Kidney epithelial cell (primary cell): Measurements from ENCODE around the gene HNRNPC. TPM values are rescaled to one million over a fixed set of nuclear protein-coding genes. Genes with fewer than 3 reads are reported as not detected.
"Not testable (repeated sequence)": the region's sequence is repeated elsewhere in the genome, so short reads cannot be mapped to it uniquely, and the experiment has no call there.

ENCODE experiments used
- DNase-seq: peaks from one replicate; pipeline ENCODE4 v3.0.0-alpha.2; 2010; ENCODE audit warnings: low read depth
- H3K27me3 ChIP-seq: 2 replicates; pipeline ENCODE4 v1.6.0; 2011; ENCODE audit warnings: low read length; ENCODE audit not compliant: control insufficient read depth, insufficient read depth
- H3K36me3 ChIP-seq: 2 replicates; pipeline ENCODE4 v1.5.1; 2011; ENCODE audit warnings: low read length; ENCODE audit not compliant: control insufficient read depth, insufficient read depth
- H3K4me3 ChIP-seq: 2 replicates; pipeline ENCODE4 v1.5.1; 2011; ENCODE audit warnings: low read depth, mild to moderate bottlenecking, control low read depth, low read length
- CTCF ChIP-seq: IDR thresholded peaks from 2 replicates; pipeline ENCODE4 v1.5.1; 2011; ENCODE audit warnings: mild to moderate bottlenecking, moderate library complexity, low read length, control low read depth, inconsistent platforms; ENCODE audit not compliant: insufficient read depth, poor library complexity, severe bottlenecking
- total RNA-seq: library from RNA; depleted of rRNA; stranded (reverse); fragments of >200 nt; gene quantifications from 2 replicates; pipeline ENCODE4 v1.2.3, GENCODE V29; 2015

The HNRNPC gene
- total RNA-seq, 1 donor from 2014 or later = 773 TPM

- H3K36me3 ChIP-seq = no peaks in the 10 kb centered on the region
- DNase-seq = no peak
- no peaks in the 10 kb centered on the region for H3K27me3 ChIP-seq
- H3K4me3 ChIP-seq = no peak overlapping the region
- no peak for TF ChIP-seq CTCF
Measured at GRCh38 chr14:21169573-21169972, 99.7 kb downstream of the HNRNPC start.

GRCh38 chr14:21168055-21168454 is 101.2 kb downstream of the HNRNPC start:
- Histone ChIP-seq H3K36me3 (no peaks in the 10 kb centered on the region), H3K27me3 (peaks cover 2% of the 10 kb centered on the region), H3K4me3 (no peak overlapping the region)
- no peak for TF ChIP-seq CTCF
- DNase-seq = no peak

- not testable (repeated sequence) for DNase-seq, H3K27me3 ChIP-seq
Measured at GRCh38 chr14:21165670-21166069, 103.6 kb downstream of the HNRNPC start.

GRCh38 chr14:21165002-21165605 is 104.1 kb downstream of the HNRNPC start:
- H3K27me3 ChIP-seq, H3K4me3 ChIP-seq, H3K36me3 ChIP-seq, DNase-seq: not testable (repeated sequence)

More at GRCh38 chr14:21165670-21166069, 103.6 kb downstream of the HNRNPC start:
- not testable (repeated sequence) for H3K36me3 ChIP-seq, H3K4me3 ChIP-seq

- TF ChIP-seq CTCF = no peak
- H3K4me3 ChIP-seq = no peak overlapping the region
- H3K36me3 ChIP-seq = no peaks in the 10 kb centered on the region
- no peak for DNase-seq
- H3K27me3 ChIP-seq = peaks cover 2% of the 10 kb centered on the region
Measured at GRCh38 chr14:21163871-21164291, 105.4 kb downstream of the HNRNPC start.

GRCh38 chr14:21162081-21162480 is 107.2 kb downstream of the HNRNPC start:
- DNase-seq = no peak
- H3K27me3 ChIP-seq = peaks cover 2% of the 10 kb centered on the region
- no peaks in the 10 kb centered on the region for H3K36me3 ChIP-seq
- TF ChIP-seq CTCF = no peak
- no peak overlapping the region for H3K4me3 ChIP-seq

- Histone ChIP-seq H3K27me3 (peaks cover 5% of the 10 kb centered on the region), H3K4me3 (no peak overlapping the region), H3K36me3 (no peaks in the 10 kb centered on the region)
- DNase-seq = no peak
- no peak for TF ChIP-seq CTCF
Measured at GRCh38 chr14:21160061-21160610, 109.1 kb downstream of the HNRNPC start.
